Germinal center (tissue), 1 donor: ENCODE results near the gene GTF2H2.
"Not testable (repeated sequence)": the region's sequence is repeated elsewhere in the genome, so short reads cannot be mapped to it uniquely, and the experiment has no call there.

Experiments
- DNase-seq: peaks from one replicate; pipeline ENCODE4 v3.0.0; 2012; ENCODE audit warnings: mixed read lengths, low spot score

Gene GTF2H2

GRCh38 chr5:71011194-71011792 is 56.2 kb downstream of the GTF2H2 start:
- no peak for DNase-seq

- DNase-seq: not testable (repeated sequence)
Measured at GRCh38 chr5:71006983-71007382, 60.5 kb downstream of the GTF2H2 start.
